Neural progenitor cell (in vitro differentiated cells): Measurements from ENCODE around the gene PCDHA9. TPM values are rescaled to one million over a fixed set of nuclear protein-coding genes. Genes with fewer than 3 reads are reported as not detected.

Experiments
- DNase-seq: peaks from one replicate; pipeline ENCODE4 v3.0.0-alpha.2; 2016; ENCODE audit warnings: low spot score
- H2AFZ ChIP-seq: fragments of 200-600 bp; sonication (generic); replicated peaks from 2 replicates; pipeline ENCODE4 v1.6.1; 2016; ENCODE audit warnings: antibody characterized with exemption
- H3F3A ChIP-seq: fragments of 200-600 bp; sonication (generic); 2 replicates; pipeline ENCODE4 v1.6.1; 2016; ENCODE audit warnings: antibody characterized with exemption, low read depth
- H3K27ac ChIP-seq: fragments of 200-600 bp; sonication (generic); 2 replicates; pipeline ENCODE4 v1.5.1; 2016; ENCODE audit warnings: mild to moderate bottlenecking
- H3K27me3 ChIP-seq: fragments of 200-600 bp; sonication (generic); 2 replicates; pipeline ENCODE4 v1.6.1; 2016; ENCODE audit warnings: mild to moderate bottlenecking, moderate library complexity
- H3K36me3 ChIP-seq: fragments of 200-600 bp; sonication (generic); 2 replicates; pipeline ENCODE4 v1.5.1; 2016
- H3K4me1 ChIP-seq: fragments of 200-600 bp; sonication (generic); 2 replicates; pipeline ENCODE4 v1.6.1; 2016; ENCODE audit warnings: mixed run types
- H3K4me2 ChIP-seq: fragments of 200-600 bp; sonication (generic); 2 replicates; pipeline ENCODE4 v1.6.1; 2016
- H3K4me3 ChIP-seq: fragments of 200-600 bp; sonication (generic); 2 replicates; pipeline ENCODE4 v1.5.1; 2016
- H3K79me2 ChIP-seq: fragments of 200-600 bp; sonication (generic); 2 replicates; pipeline ENCODE4 v1.6.1; 2016; ENCODE audit warnings: low read depth
- H3K9ac ChIP-seq: fragments of 200-600 bp; sonication (generic); 2 replicates; pipeline ENCODE4 v1.6.1; 2016
- H3K9me3 ChIP-seq: fragments of 200-600 bp; sonication (generic); 2 replicates; pipeline ENCODE4 v1.5.1; 2016; ENCODE audit warnings: low read depth
- H4K20me1 ChIP-seq: fragments of 200-600 bp; sonication (generic); 2 replicates; pipeline ENCODE4 v1.6.1; 2016; ENCODE audit warnings: low read depth
- H3K27ac Mint-ChIP-seq: 3 replicates; pipeline ENCODE4 v1.8.0; 2021; ENCODE audit warnings: mixed read lengths
- H3K27me3 Mint-ChIP-seq: 2 replicates; pipeline ENCODE4 v1.8.0; 2022; ENCODE audit warnings: low read depth, mild to moderate bottlenecking, inconsistent platforms, moderate library complexity, mixed read lengths; ENCODE audit not compliant: insufficient read depth
- H3K36me3 Mint-ChIP-seq: 3 replicates; pipeline ENCODE4 v1.8.0; 2021; ENCODE audit warnings: mixed read lengths
- H3K4me1 Mint-ChIP-seq: 3 replicates; pipeline ENCODE4 v1.8.0; 2021; ENCODE audit warnings: mixed read lengths
- H3K4me3 Mint-ChIP-seq: 3 replicates; pipeline ENCODE4 v1.8.0; 2021; ENCODE audit warnings: mild to moderate bottlenecking, moderate library complexity, mixed read lengths
- H3K9me3 Mint-ChIP-seq: 3 replicates; pipeline ENCODE4 v1.8.0; 2020; ENCODE audit warnings: mixed read lengths
- EZH2 ChIP-seq: fragments of 200-600 bp; sonication (generic); IDR thresholded peaks from 2 replicates; pipeline ENCODE4 v1.6.1; 2017; ENCODE audit warnings: antibody characterized with exemption, mild to moderate bottlenecking, moderate library complexity
- EZH2phosphoT487 ChIP-seq: fragments of 200-600 bp; sonication (generic); IDR thresholded peaks from 2 replicates; pipeline ENCODE4 v1.6.1; 2017; ENCODE audit warnings: antibody characterized with exemption
- total RNA-seq: library from RNA; depleted of rRNA; stranded (reverse); fragments of >200 nt; gene quantifications from 2 replicates; pipeline ENCODE4 v1.2.3, GENCODE V29; 2015; ENCODE audit warnings: low replicate concordance
- TF ChIP-seq, protein P1 (sequence below): fragments of 200-600 bp; sonication (generic); IDR thresholded peaks from 2 replicates; pipeline ENCODE4 v1.5.1; 2017; ENCODE audit warnings: antibody characterized with exemption, mild to moderate bottlenecking

The PCDHA9 gene
- total RNA-seq, 1 donor from 2014 or later, result 2.0 TPM

DNA sequence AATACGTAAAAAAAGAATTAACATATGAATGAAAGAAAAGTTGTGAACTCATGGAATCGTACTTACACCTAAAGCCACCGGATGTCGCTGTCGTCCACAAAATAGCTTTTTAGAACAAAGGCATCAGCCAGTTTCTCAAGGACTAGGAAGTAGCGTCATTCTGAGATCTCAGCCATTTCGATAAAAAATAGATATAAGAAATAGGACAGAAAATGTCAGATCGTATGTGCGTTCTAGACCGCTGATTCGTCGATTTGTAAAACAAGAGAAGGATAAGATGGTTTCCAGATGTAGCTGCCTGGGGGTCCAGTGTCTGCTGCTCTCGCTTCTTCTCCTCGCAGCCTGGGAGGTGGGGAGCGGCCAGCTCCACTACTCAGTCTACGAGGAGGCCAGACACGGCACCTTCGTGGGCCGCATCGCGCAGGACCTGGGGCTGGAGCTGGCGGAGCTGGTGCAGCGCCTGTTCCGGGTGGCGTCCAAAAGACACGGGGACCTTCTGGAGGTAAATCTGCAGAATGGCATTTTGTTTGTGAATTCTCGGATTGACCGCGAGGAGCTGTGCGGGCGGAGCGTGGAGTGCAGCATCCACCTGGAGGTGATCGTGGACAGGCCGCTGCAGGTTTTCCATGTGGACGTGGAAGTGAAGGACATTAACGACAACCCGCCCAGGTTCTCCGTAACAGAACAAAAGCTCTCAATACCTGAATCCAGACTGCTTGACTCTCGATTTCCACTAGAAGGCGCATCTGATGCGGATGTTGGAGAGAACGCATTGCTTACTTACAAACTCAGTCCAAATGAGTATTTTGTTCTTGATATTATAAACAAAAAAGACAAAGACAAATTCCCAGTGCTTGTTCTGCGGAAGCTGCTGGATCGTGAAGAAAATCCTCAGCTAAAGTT, 7.8 kb downstream of the PCDHA9 start, which contains the start of gene PCDHA10:
Gene PCDHA10 (plus strand): TSS at position 126 of the 903 bp plus-strand sequence. CDS start 152 bp downstream, at position 278.
- Histone ChIP-seq H3K27ac (no peak within 1 kb of the TSS), H3F3A (no peaks in the 10 kb centered on the region), H2AFZ (peak within 1 kb of the TSS; percentile 92), H3K4me3 (peak within 1 kb of the TSS; percentile 60), H3K79me2 (no peaks in the 10 kb centered on the region), H4K20me1 (no peaks in the 10 kb centered on the region), H3K9me3 (peaks cover 5% of the 10 kb centered on the region), H3K36me3 (no peaks in the 10 kb centered on the region), H3K9ac (no peak within 1 kb of the TSS), H3K4me2 (peak within 1 kb of the TSS; percentile 76), H3K27me3 (no peaks in the 10 kb centered on the region), H3K4me1 (no peaks in the 10 kb centered on the region)
- DNase-seq, result peak; percentile 76
- TF ChIP-seq EZH2phosphoT487, result no peak
- TF ChIP-seq, protein P1, sequence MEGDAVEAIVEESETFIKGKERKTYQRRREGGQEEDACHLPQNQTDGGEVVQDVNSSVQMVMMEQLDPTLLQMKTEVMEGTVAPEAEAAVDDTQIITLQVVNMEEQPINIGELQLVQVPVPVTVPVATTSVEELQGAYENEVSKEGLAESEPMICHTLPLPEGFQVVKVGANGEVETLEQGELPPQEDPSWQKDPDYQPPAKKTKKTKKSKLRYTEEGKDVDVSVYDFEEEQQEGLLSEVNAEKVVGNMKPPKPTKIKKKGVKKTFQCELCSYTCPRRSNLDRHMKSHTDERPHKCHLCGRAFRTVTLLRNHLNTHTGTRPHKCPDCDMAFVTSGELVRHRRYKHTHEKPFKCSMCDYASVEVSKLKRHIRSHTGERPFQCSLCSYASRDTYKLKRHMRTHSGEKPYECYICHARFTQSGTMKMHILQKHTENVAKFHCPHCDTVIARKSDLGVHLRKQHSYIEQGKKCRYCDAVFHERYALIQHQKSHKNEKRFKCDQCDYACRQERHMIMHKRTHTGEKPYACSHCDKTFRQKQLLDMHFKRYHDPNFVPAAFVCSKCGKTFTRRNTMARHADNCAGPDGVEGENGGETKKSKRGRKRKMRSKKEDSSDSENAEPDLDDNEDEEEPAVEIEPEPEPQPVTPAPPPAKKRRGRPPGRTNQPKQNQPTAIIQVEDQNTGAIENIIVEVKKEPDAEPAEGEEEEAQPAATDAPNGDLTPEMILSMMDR, result peak; percentile 72
- Mint-ChIP-seq H3K36me3 (peaks cover 24% of the 10 kb centered on the region), H3K4me3 (peak within 1 kb of the TSS; percentile 5), H3K27me3 (peaks cover 2% of the 10 kb centered on the region), H3K27ac (no peak within 1 kb of the TSS), H3K9me3 (peaks cover 33% of the 10 kb centered on the region), H3K4me1 (no peaks in the 10 kb centered on the region)

DNA sequence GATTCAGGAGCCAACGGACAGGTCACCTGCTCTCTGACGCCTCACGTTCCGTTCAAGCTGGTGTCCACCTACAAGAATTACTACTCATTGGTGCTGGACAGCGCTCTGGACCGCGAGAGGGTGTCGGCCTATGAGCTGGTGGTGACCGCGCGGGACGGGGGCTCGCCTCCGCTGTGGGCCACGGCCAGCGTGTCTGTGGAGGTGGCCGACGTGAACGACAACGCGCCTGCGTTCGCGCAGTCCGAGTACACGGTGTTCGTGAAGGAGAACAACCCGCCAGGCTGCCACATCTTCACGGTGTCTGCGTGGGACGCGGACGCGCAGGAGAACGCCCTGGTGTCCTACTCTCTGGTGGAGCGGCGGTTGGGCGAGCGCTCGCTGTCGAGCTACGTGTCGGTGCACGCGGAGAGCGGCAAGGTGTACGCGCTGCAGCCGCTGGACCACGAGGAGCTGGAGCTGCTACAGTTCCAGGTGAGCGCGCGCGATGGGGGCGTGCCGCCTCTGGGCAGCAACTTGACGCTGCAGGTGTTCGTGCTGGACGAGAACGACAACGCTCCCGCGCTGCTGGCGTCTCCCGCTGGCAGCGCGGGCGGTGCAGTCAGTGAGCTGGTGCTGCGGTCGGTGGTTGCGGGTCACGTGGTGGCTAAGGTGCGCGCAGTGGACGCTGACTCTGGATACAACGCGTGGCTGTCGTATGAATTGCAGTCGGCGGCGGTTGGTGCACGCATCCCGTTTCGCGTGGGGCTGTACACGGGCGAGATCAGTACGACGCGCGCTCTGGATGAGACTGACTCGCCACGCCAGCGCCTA, 9.2 kb downstream of the PCDHA9 start:
- Histone ChIP-seq H3K4me3 (no peak overlapping the region), H3K27ac (no peak overlapping the region), H3K9ac (no peak overlapping the region), H3K4me2 (no peak overlapping the region), H4K20me1 (no peaks in the 10 kb centered on the region), H3K79me2 (no peaks in the 10 kb centered on the region), H3K4me1 (no peaks in the 10 kb centered on the region), H2AFZ (no peak overlapping the region), H3F3A (no peaks in the 10 kb centered on the region), H3K27me3 (no peaks in the 10 kb centered on the region), H3K36me3 (no peaks in the 10 kb centered on the region), H3K9me3 (peaks cover 5% of the 10 kb centered on the region)
- Mint-ChIP-seq H3K9me3 (peaks cover 46% of the 10 kb centered on the region), H3K4me1 (no peaks in the 10 kb centered on the region), H3K27me3 (peaks cover 5% of the 10 kb centered on the region), H3K27ac (no peak overlapping the region), H3K36me3 (peaks cover 35% of the 10 kb centered on the region), H3K4me3 (no peak overlapping the region)
- DNase-seq, result no peak
- TF ChIP-seq, protein P1, result no peak
- TF ChIP-seq EZH2, result no peak
- TF ChIP-seq EZH2phosphoT487, result no peak

DNA sequence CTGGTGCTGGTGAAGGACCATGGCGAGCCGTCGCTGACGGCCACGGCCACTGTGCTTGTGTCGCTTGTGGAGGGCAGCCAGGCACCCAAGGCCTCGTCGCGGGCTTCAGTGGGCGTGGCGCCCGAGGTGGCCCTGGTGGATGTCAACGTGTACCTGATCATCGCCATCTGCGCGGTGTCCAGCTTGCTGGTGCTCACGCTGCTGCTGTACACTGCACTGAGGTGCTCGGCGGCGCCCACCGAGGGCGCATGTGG, 9.7 kb downstream of the PCDHA9 start:
- Mint-ChIP-seq H3K27ac (no peak overlapping the region), H3K4me3 (no peak overlapping the region), H3K9me3 (peaks cover 44% of the 10 kb centered on the region), H3K27me3 (peaks cover 5% of the 10 kb centered on the region), H3K4me1 (no peaks in the 10 kb centered on the region), H3K36me3 (peaks cover 34% of the 10 kb centered on the region)
- H3K9ac ChIP-seq, result no peak overlapping the region
- no peaks in the 10 kb centered on the region for H3F3A ChIP-seq
- no peak overlapping the region for H3K4me3 ChIP-seq
- TF ChIP-seq, protein P1, result no peak
- TF ChIP-seq EZH2 (no peak), EZH2phosphoT487 (no peak)
- no peaks in the 10 kb centered on the region for H3K4me1 ChIP-seq
- no peaks in the 10 kb centered on the region for H3K27me3 ChIP-seq
- H4K20me1 ChIP-seq, result no peaks in the 10 kb centered on the region
- H3K27ac ChIP-seq, result no peak overlapping the region
- no peak overlapping the region for H3K4me2 ChIP-seq
- DNase-seq, result no peak
- peaks cover 5% of the 10 kb centered on the region for H3K9me3 ChIP-seq
- H2AFZ ChIP-seq, result no peak overlapping the region
- H3K36me3 ChIP-seq, result no peaks in the 10 kb centered on the region
- no peaks in the 10 kb centered on the region for H3K79me2 ChIP-seq
